ENCODE results near the gene SFMBT2.
"Not testable (repeated sequence)": the region's sequence is repeated elsewhere in the genome, so short reads cannot be mapped to it uniquely, and the experiment has no call there.

GRCh38 chr10:7184116-7184515 lies 226.7 kb downstream of the SFMBT2 start:
- TF ChIP-seq, protein P1, sequence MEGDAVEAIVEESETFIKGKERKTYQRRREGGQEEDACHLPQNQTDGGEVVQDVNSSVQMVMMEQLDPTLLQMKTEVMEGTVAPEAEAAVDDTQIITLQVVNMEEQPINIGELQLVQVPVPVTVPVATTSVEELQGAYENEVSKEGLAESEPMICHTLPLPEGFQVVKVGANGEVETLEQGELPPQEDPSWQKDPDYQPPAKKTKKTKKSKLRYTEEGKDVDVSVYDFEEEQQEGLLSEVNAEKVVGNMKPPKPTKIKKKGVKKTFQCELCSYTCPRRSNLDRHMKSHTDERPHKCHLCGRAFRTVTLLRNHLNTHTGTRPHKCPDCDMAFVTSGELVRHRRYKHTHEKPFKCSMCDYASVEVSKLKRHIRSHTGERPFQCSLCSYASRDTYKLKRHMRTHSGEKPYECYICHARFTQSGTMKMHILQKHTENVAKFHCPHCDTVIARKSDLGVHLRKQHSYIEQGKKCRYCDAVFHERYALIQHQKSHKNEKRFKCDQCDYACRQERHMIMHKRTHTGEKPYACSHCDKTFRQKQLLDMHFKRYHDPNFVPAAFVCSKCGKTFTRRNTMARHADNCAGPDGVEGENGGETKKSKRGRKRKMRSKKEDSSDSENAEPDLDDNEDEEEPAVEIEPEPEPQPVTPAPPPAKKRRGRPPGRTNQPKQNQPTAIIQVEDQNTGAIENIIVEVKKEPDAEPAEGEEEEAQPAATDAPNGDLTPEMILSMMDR (IDR thresholded peaks at IDR 0.05): not testable (repeated sequence)
- TF ChIP-seq POLR2A (IDR thresholded peaks at IDR 0.05): not testable (repeated sequence)

Data from right lobe of liver (tissue), 4 donors.